GM12864 (cell line): ENCODE data around the gene SEPTIN5.

Experiments
- DNase-seq: peaks from one replicate; pipeline ENCODE4 v3.0.0-alpha.2; 2011; ENCODE audit warnings: low read depth
- H3K4me3 ChIP-seq: 2 replicates; pipeline ENCODE4 v1.5.1; 2011; ENCODE audit warnings: mild to moderate bottlenecking, low read depth, low read length, control low read depth
- CTCF ChIP-seq: IDR thresholded peaks from 2 replicates; pipeline ENCODE4 v1.5.1; 2011; ENCODE audit warnings: low read depth, mild to moderate bottlenecking, moderate library complexity, low read length, control low read depth, inconsistent platforms; ENCODE audit errors: missing control alignments

Gene SEPTIN5

GRCh38 chr22:19758896-19759426, 44.7 kb downstream of the SEPTIN5 start:
- no peak for TF ChIP-seq CTCF
- H3K4me3 ChIP-seq, result no peak overlapping the region
- no peak for DNase-seq

GRCh38 chr22:19759427-19760057, 45.2 kb downstream of the SEPTIN5 start:
- TF ChIP-seq CTCF, result no peak
- H3K4me3 ChIP-seq, result no peak overlapping the region
- no peak for DNase-seq

- H3K4me3 ChIP-seq, result no peak within 1 kb of the TSS
- no peak for TF ChIP-seq CTCF
- DNase-seq, result no peak
Observed at GRCh38 chr22:19760058-19760950, 46.0 kb downstream of the SEPTIN5 start, which contains the start of gene TBX1. Gene TBX1, plus strand, starts transcription at chr22:19760778. Its CDS starts 66 bp downstream, at chr22:19760844.

GRCh38 chr22:19760951-19761724, 46.8 kb downstream of the SEPTIN5 start:
- DNase-seq, result no peak
- no peak overlapping the region for H3K4me3 ChIP-seq
- TF ChIP-seq CTCF, result no peak

GRCh38 chr22:19761725-19762567, 47.6 kb downstream of the SEPTIN5 start:
- DNase-seq, result no peak
- TF ChIP-seq CTCF, result no peak
- no peak overlapping the region for H3K4me3 ChIP-seq
